Cardiac ventricle fibroblast (primary cell): ENCODE results near the gene LCN2. TPM values are rescaled to one million over a fixed set of nuclear protein-coding genes. Genes with fewer than 3 reads are reported as not detected.

Experiments used
- total RNA-seq: library from RNA; depleted of rRNA; stranded (reverse); fragments of >200 nt; gene quantifications from 2 replicates; pipeline ENCODE4 v1.2.3, GENCODE V29; 2015

LCN2 gene
- total RNA-seq, result not detected in 2 replicates

GRCh38 chr9:128149001-128149701, at the start of gene LCN2:
Gene LCN2, plus strand, starts transcription at chr9:128149453. Its CDS starts 73 bp downstream, at chr9:128149526.

DNA sequence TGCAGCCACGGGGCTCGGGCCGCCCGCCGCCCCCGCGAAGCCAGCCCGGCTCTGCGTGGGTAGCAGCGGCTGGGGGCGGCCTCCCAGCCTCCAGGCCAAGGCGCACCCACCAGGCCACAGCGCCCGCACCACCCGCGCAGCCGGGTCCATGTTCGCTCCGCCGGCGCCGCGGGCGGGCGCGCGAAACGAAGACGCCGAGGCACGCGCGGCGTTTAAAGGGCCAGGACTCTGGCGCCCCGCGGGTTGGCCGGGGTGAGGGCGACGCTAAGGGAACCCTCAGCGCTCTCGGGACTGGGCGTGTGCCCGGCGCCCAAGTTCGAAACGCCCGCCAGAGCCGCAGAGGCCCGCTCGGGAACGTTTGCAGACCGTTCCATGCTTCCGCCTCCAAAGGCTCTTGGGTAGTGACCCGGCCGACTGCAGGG, 21.7 kb upstream of the LCN2 start, which contains the start of gene PTGES2:
TSS of gene PTGES2 (minus strand) at position 162 of the 422 bp plus-strand sequence. CDS start at position 150, 12 bp downstream.

DNA sequence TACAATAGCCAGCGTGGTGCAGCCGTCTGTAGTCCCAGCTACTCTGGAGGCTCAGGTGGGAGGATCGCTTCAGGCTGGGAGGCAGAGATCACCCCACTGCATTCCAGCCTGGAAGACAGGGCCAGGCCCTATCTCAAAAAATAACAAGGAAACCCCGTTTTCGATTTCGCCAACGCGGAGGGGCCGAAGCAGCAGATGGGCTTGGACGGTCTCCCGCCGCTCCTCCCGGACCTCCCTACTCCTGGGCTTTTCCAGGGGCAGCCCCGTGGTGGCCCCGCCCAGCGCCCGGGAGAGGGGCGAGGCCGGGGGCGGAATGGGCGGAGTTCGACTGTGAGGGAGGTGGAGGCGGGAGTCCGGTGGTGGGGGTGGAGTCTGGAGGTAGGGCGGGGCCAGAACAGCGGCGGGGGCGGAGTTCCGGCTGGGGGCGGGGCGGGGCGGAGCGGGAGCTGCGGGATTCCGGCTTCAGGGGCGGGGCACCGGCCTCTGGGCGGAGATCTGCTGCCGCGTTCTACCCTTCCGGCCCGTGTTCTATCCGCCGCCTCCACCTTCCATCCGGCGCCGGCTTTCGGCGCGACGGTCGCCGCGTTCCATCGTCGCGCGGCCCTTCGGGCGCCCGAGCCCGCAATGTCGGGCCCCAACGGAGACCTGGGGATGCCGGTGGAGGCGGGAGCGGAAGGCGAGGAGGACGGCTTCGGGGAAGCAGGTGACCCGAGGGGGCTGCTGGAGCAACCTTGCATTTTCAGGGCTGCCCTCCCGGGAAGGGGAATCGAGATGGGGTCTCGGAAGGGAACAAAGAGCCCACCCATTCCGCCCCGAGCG, 10.7 kb downstream of the LCN2 start, which contains the start of gene BBLN:
TSS of gene BBLN (plus strand) at position 482 of the 819 bp plus-strand sequence. CDS start at position 625, 143 bp downstream.

DNA sequence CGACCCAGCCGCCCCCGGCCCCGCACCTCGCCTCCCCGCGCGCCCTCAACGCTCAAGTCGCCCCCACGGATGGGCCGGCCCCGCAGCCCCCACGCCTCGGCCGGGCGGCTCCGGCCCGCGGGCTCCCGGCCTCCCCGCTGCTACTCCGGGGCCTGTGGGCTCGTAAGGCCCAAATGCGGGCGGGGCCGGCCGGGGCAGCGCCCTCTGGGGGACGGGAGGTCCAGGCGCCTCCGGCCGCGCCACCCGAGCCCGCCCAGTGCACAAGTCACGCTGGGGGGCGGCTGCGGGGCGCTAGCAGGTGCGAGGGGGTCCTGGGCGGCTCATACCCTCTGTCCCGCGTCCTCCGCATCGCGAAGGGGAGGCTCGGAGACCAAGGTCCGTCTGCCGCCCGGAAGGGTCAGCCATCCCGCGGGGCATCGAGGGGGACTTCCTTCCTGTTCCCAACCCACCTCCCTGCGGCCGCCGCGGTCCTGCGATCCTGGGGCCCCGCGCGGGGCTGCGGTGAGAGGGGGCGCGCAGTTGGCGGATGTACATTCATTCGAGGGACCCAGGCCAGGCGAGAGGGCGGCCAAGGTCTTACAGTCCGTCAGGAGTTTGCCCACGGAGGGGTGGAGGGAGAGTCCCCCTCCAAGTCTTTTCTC, 42.3 kb downstream of the LCN2 start, which contains the start of gene CIZ1:
TSS of gene CIZ1 (minus strand) at position 167 of the 641 bp plus-strand sequence. CDS start 715 bp downstream, outside the sequence.

Other genes starting within 250 kb of the LCN2 start
- 79.0 and 95.3 TPM in 2 replicates for gene ST6GALNAC6, start 249.8 kb upstream of the LCN2 start, total RNA-seq
- gene ST6GALNAC4, start 232.4 kb upstream of the LCN2 start, total RNA-seq, result 67.5 and 83.5 TPM in 2 replicates
- gene PIP5KL1, start 218.7 kb upstream of the LCN2 start, total RNA-seq, result 0.44 and 4.5 TPM in 2 replicates
- gene DPM2, start 211.6 kb upstream of the LCN2 start, total RNA-seq, result 13.0 and 14.4 TPM in 2 replicates
- 13.5 and 15.4 TPM in 2 replicates for gene EEIG1, start 168.5 kb upstream of the LCN2 start, total RNA-seq
- gene NAIF1, start 82.1 kb upstream of the LCN2 start, total RNA-seq, result 7.1 and 8.1 TPM in 2 replicates
- gene SLC25A25, start 81.2 kb upstream of the LCN2 start, total RNA-seq, result 8.0 and 12.2 TPM in 2 replicates
- gene PTGES2, start 21.7 kb upstream of the LCN2 start, total RNA-seq, result 39.4 and 40.7 TPM in 2 replicates
- gene BBLN, start 10.8 kb downstream of the LCN2 start, total RNA-seq, result 279 and 292 TPM in 2 replicates
- 40.2 and 45.4 TPM in 2 replicates for gene CIZ1, start 42.1 kb downstream of the LCN2 start, total RNA-seq
- gene DNM1, start 53.9 kb downstream of the LCN2 start, total RNA-seq, result 3.6 and 5.6 TPM in 2 replicates
- gene GOLGA2, start 126.6 kb downstream of the LCN2 start, total RNA-seq, result 110 and 144 TPM in 2 replicates
- gene SWI5, start 126.8 kb downstream of the LCN2 start, total RNA-seq, result 27.2 and 35.1 TPM in 2 replicates
- gene TRUB2, start 173.0 kb downstream of the LCN2 start, total RNA-seq, result 10.2 and 11.3 TPM in 2 replicates
- gene COQ4, start 173.4 kb downstream of the LCN2 start, total RNA-seq, result 32.0 and 37.5 TPM in 2 replicates
- 14.7 and 21.6 TPM in 2 replicates for gene SLC27A4, start 191.1 kb downstream of the LCN2 start, total RNA-seq
- 26.5 and 39.1 TPM in 2 replicates for gene URM1, start 221.9 kb downstream of the LCN2 start, total RNA-seq